ENCODE measurements around the gene L1CAM. TPM values are rescaled to one million over a fixed set of nuclear protein-coding genes. Genes with fewer than 3 reads are reported as not detected.

The L1CAM gene
- total and polyA plus RNA-seq, 4 donors = 0.28 to 0.59 (median 0.39) TPM; not detected in 1

GRCh38 chrX:153889123-153889522 lies 3.1 kb upstream of the L1CAM start:
- peaks cover 0 to 2% (median 0%) of the 10 kb centered on the region in 4 donors for H3K4me1 ChIP-seq (ENCODE audit: control insufficient read depth in 4 of 4, insufficient read depth in 4 of 4, low read length in 3 of 4)
- 91% methylated on average over 6 of the region's 6 CpGs for WGBS
- peaks cover 0 to 6% (median under 1%) of the 10 kb centered on the region in 4 donors for H3K27me3 ChIP-seq (ENCODE audit: control insufficient read depth in 4 of 4, insufficient read depth in 4 of 4, low read length in 3 of 4)
- no peak overlapping the region for H3K4me3 ChIP-seq (ENCODE audit: low read depth in 1 of 3, low read length in 3 of 3)
- H3K27ac ChIP-seq (ENCODE audit: low read depth in 1 of 2, low read length in 2 of 2) = no peak overlapping the region
- TF ChIP-seq CTCF (IDR thresholded peaks at IDR 0.05; ENCODE audit: low read depth, low read length, missing input control) (no peak), JUND (IDR thresholded peaks at IDR 0.05) (no peak), FOXA2 (IDR thresholded peaks at IDR 0.05) (no peak), HNF4G (IDR thresholded peaks at IDR 0.05) (no peak), RAD21 (IDR thresholded peaks at IDR 0.05) (no peak), RXRA (IDR thresholded peaks at IDR 0.05) (no peak), TAF1 (conservative IDR thresholded peaks at IDR 0.05) (no peak), NR2F2 (IDR thresholded peaks at IDR 0.05) (no peak), YY1 (IDR thresholded peaks at IDR 0.05) (no peak), EGR1 (IDR thresholded peaks at IDR 0.05; ENCODE audit: low read depth in 2 of 2) (no peak), HNF4A (conservative IDR thresholded peaks at IDR 0.05) (no peak), ZBTB33 (IDR thresholded peaks at IDR 0.05) (no peak), FOXA1 (IDR thresholded peaks at IDR 0.05) (no peak), GABPA (IDR thresholded peaks at IDR 0.05 in 1 of 2, conservative IDR thresholded peaks at IDR 0.05 in 1 of 2) (no peak), SP1 (IDR thresholded peaks at IDR 0.05) (no peak)
- H3K36me3 ChIP-seq (ENCODE audit: control insufficient read depth in 4 of 4, insufficient read depth in 3 of 4, low read depth in 1 of 4, low read length in 3 of 4) = no peaks in the 10 kb centered on the region
- H3K9me3 ChIP-seq (ENCODE audit: control insufficient read depth in 4 of 4, low read length in 3 of 4) = no peaks in the 10 kb centered on the region
- no peak for DNase-seq (ENCODE audit: low spot score)
- no peak overlapping the region for H3K9ac ChIP-seq (ENCODE audit: low read depth in 1 of 2, low read length in 2 of 2)

GRCh38 chrX:153888344-153888743 lies 2.4 kb upstream of the L1CAM start:
- no peak overlapping the region for H3K9ac ChIP-seq (ENCODE audit: low read depth in 1 of 2, low read length in 2 of 2)
- no peaks in the 10 kb centered on the region for H3K36me3 ChIP-seq (ENCODE audit: control insufficient read depth in 4 of 4, insufficient read depth in 3 of 4, low read depth in 1 of 4, low read length in 3 of 4)
- H3K4me1 ChIP-seq (ENCODE audit: control insufficient read depth in 4 of 4, insufficient read depth in 4 of 4, low read length in 3 of 4) = peaks cover 0 to 2% (median 0%) of the 10 kb centered on the region in 4 donors
- H3K27me3 ChIP-seq (ENCODE audit: control insufficient read depth in 4 of 4, insufficient read depth in 4 of 4, low read length in 3 of 4) = peaks cover 0 to 6% (median under 1%) of the 10 kb centered on the region in 4 donors
- no peak for TF ChIP-seq MAX (IDR thresholded peaks at IDR 0.05)
- no peak for DNase-seq (ENCODE audit: low spot score)
- 53% methylated on average over 6 of the region's 6 CpGs for WGBS
- no peaks in the 10 kb centered on the region for H3K9me3 ChIP-seq (ENCODE audit: control insufficient read depth in 4 of 4, low read length in 3 of 4)
- no peak overlapping the region for H3K27ac ChIP-seq (ENCODE audit: low read depth in 1 of 2, low read length in 2 of 2)
- no peak overlapping the region for H3K4me3 ChIP-seq (ENCODE audit: low read depth in 1 of 3, low read length in 3 of 3)

- Histone ChIP-seq H3K4me3 (ENCODE audit: low read depth in 1 of 3, low read length in 3 of 3) (no peak overlapping the region), H3K27me3 (ENCODE audit: control insufficient read depth in 4 of 4, insufficient read depth in 4 of 4, low read length in 3 of 4) (peaks cover 0 to 6% (median under 1%) of the 10 kb centered on the region in 4 donors), H3K27ac (ENCODE audit: low read depth in 1 of 2, low read length in 2 of 2) (no peak overlapping the region), H3K4me1 (ENCODE audit: control insufficient read depth in 4 of 4, insufficient read depth in 4 of 4, low read length in 3 of 4) (peaks cover 0 to 2% (median 0%) of the 10 kb centered on the region in 4 donors), H3K9me3 (ENCODE audit: control insufficient read depth in 4 of 4, low read length in 3 of 4) (no peaks in the 10 kb centered on the region), H3K9ac (ENCODE audit: low read depth in 1 of 2, low read length in 2 of 2) (no peak overlapping the region), H3K36me3 (ENCODE audit: control insufficient read depth in 4 of 4, insufficient read depth in 3 of 4, low read depth in 1 of 4, low read length in 3 of 4) (no peaks in the 10 kb centered on the region)
- 65% methylated on average over 8 of the region's 8 CpGs for WGBS
- DNase-seq (ENCODE audit: low spot score) = no peak
- TF ChIP-seq ZBTB33 (IDR thresholded peaks at IDR 0.05) (no peak), FOXA1 (IDR thresholded peaks at IDR 0.05) (no peak), CTCF (IDR thresholded peaks at IDR 0.05; ENCODE audit: low read depth, low read length, missing input control) (no peak), JUND (IDR thresholded peaks at IDR 0.05) (no peak), RXRA (IDR thresholded peaks at IDR 0.05) (no peak), RAD21 (IDR thresholded peaks at IDR 0.05) (no peak), GABPA (IDR thresholded peaks at IDR 0.05 in 1 of 2, conservative IDR thresholded peaks at IDR 0.05 in 1 of 2) (no peak), NR2F2 (IDR thresholded peaks at IDR 0.05) (no peak)
Observed at GRCh38 chrX:153887385-153887784, 1.4 kb upstream of the L1CAM start.
